Measurements from ENCODE around the gene FBXW2. TPM values are rescaled to one million over a fixed set of nuclear protein-coding genes. Genes with fewer than 3 reads are reported as not detected.

The FBXW2 gene
- total and polyA plus RNA-seq, 8 donors = 7.9 to 78.9 (median 18.0) TPM

- Histone ChIP-seq H3K9me3 (no peaks in the 10 kb centered on the region), H3K4me1 (peaks cover 0 to 21% (median 6%) of the 10 kb centered on the region in 4 donors), H3K27me3 (no peaks in the 10 kb centered on the region), H3K4me3 (no peak overlapping the region), H3K36me3 (peaks cover 30 to 100% (median 98%) of the 10 kb centered on the region in 4 donors), H3K27ac (no peak overlapping the region)
- TF ChIP-seq CTCF (IDR thresholded peaks at IDR 0.05) (no peak), EP300 (IDR thresholded peaks at IDR 0.05) (no peak), POLR2AphosphoS5 (IDR thresholded peaks at IDR 0.05) (no peak), POLR2A (IDR thresholded peaks at IDR 0.05) (no peak)
- intact Hi-C loops (cut with DNase I; ENCODE audit: low total_unique reads) = no loop called here
- no peak for DNase-seq
- WGBS, 5 donors = 87 to 94% (median 91%) methylated on average over 9 to 11 of the region's 11 CpGs
Observed at GRCh38 chr9:120764476-120764875, 28.7 kb downstream of the FBXW2 start.

- no peak for TF ChIP-seq CTCF (IDR thresholded peaks at IDR 0.05)
- TF ChIP-seq POLR2A (IDR thresholded peaks at IDR 0.05) = no peak
- no peak for TF ChIP-seq EP300 (IDR thresholded peaks at IDR 0.05)
- no peak for TF ChIP-seq POLR2AphosphoS5 (IDR thresholded peaks at IDR 0.05)
- Histone ChIP-seq H3K4me3 (no peak overlapping the region), H3K36me3 (peaks cover 24 to 85% (median 75%) of the 10 kb centered on the region in 4 donors), H3K27ac (no peak overlapping the region), H3K4me1 (peaks cover 0 to 10% (median 0%) of the 10 kb centered on the region in 4 donors), H3K9me3 (no peaks in the 10 kb centered on the region), H3K27me3 (no peaks in the 10 kb centered on the region)
- intact Hi-C loops (cut with DNase I; ENCODE audit: low total_unique reads) = no loop called here
- 74 to 88% (median 85%) methylated on average over 2 of the region's 2 CpGs for WGBS, 5 donors
- no peak for DNase-seq
Observed at GRCh38 chr9:120761006-120761405, 32.2 kb downstream of the FBXW2 start.

- H3K4me3 ChIP-seq = no peak overlapping the region
- peaks cover 23 to 73% (median 63%) of the 10 kb centered on the region in 4 donors for H3K36me3 ChIP-seq
- DNase-seq = no peak
- H3K27ac ChIP-seq = no peak overlapping the region
- 92 to 97% (median 95%) methylated on average over 9 of the region's 9 CpGs for WGBS, 5 donors
- TF ChIP-seq EP300 (IDR thresholded peaks at IDR 0.05) = no peak
- H3K27me3 ChIP-seq = no peaks in the 10 kb centered on the region
- intact Hi-C loops (cut with DNase I; ENCODE audit: low total_unique reads) = loop anchor here (5.0 to 10.0 kb wide), 2 partner anchors 175 to 297 kb away; no protein-coding TSS in a partner anchor
- peaks cover 0 to 16% (median 2%) of the 10 kb centered on the region in 4 donors for H3K4me1 ChIP-seq
- no peaks in the 10 kb centered on the region for H3K9me3 ChIP-seq
Observed at GRCh38 chr9:120759755-120760400, 33.3 kb downstream of the FBXW2 start.

GRCh38 chr9:120758544-120758943, 34.7 kb downstream of the FBXW2 start:
- H3K27me3 ChIP-seq = no peaks in the 10 kb centered on the region
- peaks cover 10 to 60% (median 50%) of the 10 kb centered on the region in 4 donors for H3K36me3 ChIP-seq
- no peak for TF ChIP-seq EP300 (IDR thresholded peaks at IDR 0.05)
- TF ChIP-seq POLR2AphosphoS5 (IDR thresholded peaks at IDR 0.05) = no peak
- TF ChIP-seq POLR2A (IDR thresholded peaks at IDR 0.05) = no peak
- TF ChIP-seq CTCF (IDR thresholded peaks at IDR 0.05) = no peak
- H3K27ac ChIP-seq = no peak overlapping the region
- H3K4me3 ChIP-seq = no peak overlapping the region
- intact Hi-C loops (cut with DNase I; ENCODE audit: low total_unique reads) = loop anchor here (5.0 to 10.0 kb wide), 2 partner anchors 176 to 299 kb away; no protein-coding TSS in a partner anchor
- no peak for DNase-seq
- 73 to 85% (median 83%) methylated on average over 3 of the region's 3 CpGs for WGBS, 5 donors
- H3K4me1 ChIP-seq = peaks cover 0 to 16% (median 2%) of the 10 kb centered on the region in 4 donors
- no peaks in the 10 kb centered on the region for H3K9me3 ChIP-seq

All from stomach (tissue), 9 donors.